WTC11 (cell line): ENCODE results near the gene PRR14L. TPM values are rescaled to one million over a fixed set of nuclear protein-coding genes. Genes with fewer than 3 reads are reported as not detected.

Source experiments
- ATAC-seq: fragments of 200-7000 bp; cut with Tn5 transposase; 2 replicates; pipeline ENCODE4 v1.10.0; 2021; ENCODE audit warnings: mild to moderate bottlenecking, moderate library complexity
- CTCF ChIA-PET: fragments of 300-600 bp; sonication (Branson Sonifier 250); formaldehyde crosslinking; loops from one replicate; lab custom pipeline; 2021; ENCODE audit warnings: antibody characterized with exemption; lab: Charles Lee
- POLR2A ChIA-PET: fragments of 350-600 bp; sonication (Branson Sonifier 250); formaldehyde crosslinking; loops from one replicate; lab custom pipeline; 2021; ENCODE audit warnings: antibody characterized with exemption; lab: Charles Lee
- DNase-seq: peaks from one replicate; pipeline ENCODE4 v3.0.0; 2021; ENCODE audit warnings: low spot score
- H3K27ac Mint-ChIP-seq: 2 replicates; pipeline ENCODE4 v1.8.0; 2021; ENCODE audit warnings: mixed read lengths
- H3K27me3 Mint-ChIP-seq: 2 replicates; pipeline ENCODE4 v1.8.0; 2021; ENCODE audit warnings: low read depth, mild to moderate bottlenecking, moderate library complexity, mixed read lengths
- H3K36me3 Mint-ChIP-seq: 2 replicates; pipeline ENCODE4 v1.8.0; 2021; ENCODE audit warnings: mixed read lengths
- H3K4me1 Mint-ChIP-seq: 2 replicates; pipeline ENCODE4 v1.8.0; 2022; ENCODE audit warnings: mixed read lengths
- H3K4me3 Mint-ChIP-seq: 2 replicates; pipeline ENCODE4 v1.8.0; 2021; ENCODE audit warnings: mild to moderate bottlenecking, moderate library complexity, mixed read lengths
- H3K9me3 Mint-ChIP-seq: 2 replicates; pipeline ENCODE4 v1.8.0; 2021; ENCODE audit warnings: mixed read lengths
- ARID4B ChIP-seq: sonication (generic); formaldehyde crosslinking; IDR thresholded peaks from 2 replicates; pipeline ENCODE4 v1.8.0; 2023; ENCODE audit warnings: missing genetic modification reagents, mild to moderate bottlenecking, borderline replicate concordance
- CREB1 ChIP-seq: sonication (generic); formaldehyde crosslinking; IDR thresholded peaks from 2 replicates; pipeline ENCODE4 v1.8.0; 2023; ENCODE audit warnings: mild to moderate bottlenecking, missing genetic modification reagents
- E2F1 ChIP-seq: sonication (generic); formaldehyde crosslinking; IDR thresholded peaks from 2 replicates; pipeline ENCODE4 v1.8.0; 2022; ENCODE audit warnings: mild to moderate bottlenecking, missing genetic modification reagents
- EMX1 ChIP-seq: fragments of 250-450 bp; sonication (Bioruptor Pico); IDR thresholded peaks from 2 replicates; pipeline ENCODE4 v1.8.0; 2021; ENCODE audit warnings: mild to moderate bottlenecking
- ESRRA ChIP-seq: sonication (generic); formaldehyde crosslinking; IDR thresholded peaks from 2 replicates; pipeline ENCODE4 v1.8.1; 2022; ENCODE audit warnings: mild to moderate bottlenecking, missing genetic modification reagents, borderline replicate concordance
- FOXK1 ChIP-seq: sonication (generic); formaldehyde crosslinking; IDR thresholded peaks from 2 replicates; pipeline ENCODE4 v1.8.0; 2022; ENCODE audit warnings: mild to moderate bottlenecking, moderate library complexity, missing genetic modification reagents
- JUN ChIP-seq: sonication (generic); formaldehyde crosslinking; IDR thresholded peaks from 2 replicates; pipeline ENCODE4 v1.8.0; 2023; ENCODE audit warnings: mild to moderate bottlenecking, missing genetic modification reagents
- MAX ChIP-seq: sonication (generic); formaldehyde crosslinking; IDR thresholded peaks from 2 replicates; pipeline ENCODE4 v1.8.0; 2022; ENCODE audit warnings: mild to moderate bottlenecking, missing genetic modification reagents
- MYBL2 ChIP-seq: sonication (generic); formaldehyde crosslinking; IDR thresholded peaks from 2 replicates; pipeline ENCODE4 v1.8.1; 2023; ENCODE audit warnings: mild to moderate bottlenecking, moderate library complexity, missing genetic modification reagents
- OVOL2 ChIP-seq: fragments of 250-450 bp; sonication (Bioruptor Pico); IDR thresholded peaks from 2 replicates; pipeline ENCODE4 v1.9.0; 2021; ENCODE audit warnings: mild to moderate bottlenecking, borderline replicate concordance
- SMAD3 ChIP-seq: sonication (generic); formaldehyde crosslinking; IDR thresholded peaks from 2 replicates; pipeline ENCODE4 v1.8.0; 2022; ENCODE audit warnings: missing genetic modification reagents, mild to moderate bottlenecking, borderline replicate concordance
- USF1 ChIP-seq: sonication (generic); formaldehyde crosslinking; IDR thresholded peaks from 2 replicates; pipeline ENCODE4 v1.8.0; 2022; ENCODE audit warnings: mild to moderate bottlenecking, missing genetic modification reagents
- ZBTB21 ChIP-seq: sonication (generic); formaldehyde crosslinking; IDR thresholded peaks from 2 replicates; pipeline ENCODE4 v1.8.1; 2023; ENCODE audit warnings: mild to moderate bottlenecking, missing genetic modification reagents, borderline replicate concordance
- ZMAT4 ChIP-seq: fragments of 250-450 bp; sonication (Bioruptor Pico); IDR thresholded peaks from 2 replicates; pipeline ENCODE4 v1.9.0; 2021; ENCODE audit warnings: mild to moderate bottlenecking
- ZNF396 ChIP-seq: fragments of 250-450 bp; sonication (Bioruptor Pico); IDR thresholded peaks from 2 replicates; pipeline ENCODE4 v1.8.0; 2021; ENCODE audit warnings: mild to moderate bottlenecking, moderate library complexity, borderline replicate concordance
- ZNF416 ChIP-seq: fragments of 250-450 bp; sonication (Bioruptor Pico); IDR thresholded peaks from 2 replicates; pipeline ENCODE4 v1.9.0; 2021; ENCODE audit warnings: mild to moderate bottlenecking, inconsistent platforms
- ZNF423 ChIP-seq: fragments of 250-450 bp; sonication (Bioruptor Pico); IDR thresholded peaks from 2 replicates; pipeline ENCODE4 v2.1.2; 2022; ENCODE audit warnings: mild to moderate bottlenecking, moderate library complexity
- ZNF512 ChIP-seq: sonication (generic); formaldehyde crosslinking; IDR thresholded peaks from 2 replicates; pipeline ENCODE4 v1.8.1; 2022; ENCODE audit warnings: missing genetic modification reagents, borderline replicate concordance
- ZNF532 ChIP-seq: fragments of 250-450 bp; sonication (Bioruptor Pico); IDR thresholded peaks from 2 replicates; pipeline ENCODE4 v1.9.0; 2021; ENCODE audit warnings: mild to moderate bottlenecking, borderline replicate concordance
- ZNF671 ChIP-seq: fragments of 250-450 bp; sonication (Bioruptor Pico); IDR thresholded peaks from 2 replicates; pipeline ENCODE4 v1.8.0; 2021; ENCODE audit warnings: mild to moderate bottlenecking
- total RNA-seq: library from RNA; stranded (reverse); gene quantifications from 3 replicates; pipeline ENCODE4 v1.2.3, GENCODE V29; 2021

Gene PRR14L
- total RNA-seq, 1 experiment from 2014 or later = 90.1 TPM

- TF ChIP-seq USF1 (CRISPR knock-in tag) = no peak
- TF ChIP-seq ARID4B (CRISPR knock-in tag) = no peak
- no peak for TF ChIP-seq ZMAT4
- no peak for TF ChIP-seq ESRRA
- TF ChIP-seq ZNF512 = no peak
- no peak for TF ChIP-seq ZNF671 (CRISPR knock-in tag)
- no peak for TF ChIP-seq CREB1 (CRISPR knock-in tag)
- TF ChIP-seq ZNF396 = no peak
- TF ChIP-seq ZNF416 (CRISPR knock-in tag) = no peak
- no peak for TF ChIP-seq E2F1 (CRISPR knock-in tag)
- no peak for TF ChIP-seq JUN (CRISPR knock-in tag)
- no peak for TF ChIP-seq ZBTB21
- TF ChIP-seq EMX1 = no peak
- no peak for TF ChIP-seq ZNF423 (CRISPR knock-in tag)
- no peak for TF ChIP-seq MYBL2 (CRISPR knock-in tag)
- TF ChIP-seq FOXK1 (CRISPR knock-in tag) = no peak
- no peak for TF ChIP-seq OVOL2 (CRISPR knock-in tag)
- TF ChIP-seq SMAD3 (CRISPR knock-in tag) = no peak
- TF ChIP-seq MAX (CRISPR knock-in tag) = no peak
- no peak for TF ChIP-seq ZNF532 (CRISPR knock-in tag)
- Mint-ChIP-seq H3K27me3 (no peaks in the 10 kb centered on the region), H3K9me3 (no peaks in the 10 kb centered on the region), H3K4me1 (no peaks in the 10 kb centered on the region), H3K36me3 (peaks cover 10% of the 10 kb centered on the region), H3K27ac (0 out of 2 replicates have a peak overlapping the region, but pooled peaks have one; percentile 45), H3K4me3 (no peak overlapping the region)
- DNase-seq (no peak), ATAC-seq (no peak)
- POLR2A ChIA-PET = no interaction called here
- CTCF ChIA-PET = no interaction called here
Observed at GRCh38 chr22:31789803-31790202, 39.9 kb upstream of the PRR14L start.
